NCI-H2107 treated with DMSO at 0.1 percent for 48 hours (cell line): ENCODE results near the gene LHFPL5.

ENCODE experiments used
- DNase-seq: peaks from one replicate; lab custom pipeline; 2025; ENCODE audit not compliant: unreplicated experiment; lab: John Stamatoyannopoulos, UW

LHFPL5 gene

GRCh38 chr6:35790683-35791082, 14.5 kb upstream of the LHFPL5 start:
- DNase-seq, result no peak

GRCh38 chr6:35794536-35795452, 10.4 kb upstream of the LHFPL5 start:
- DNase-seq, result no peak

- DNase-seq, result no peak
Measured at GRCh38 chr6:35795453-35796071, 9.6 kb upstream of the LHFPL5 start.

GRCh38 chr6:35796236-35796635, 8.9 kb upstream of the LHFPL5 start:
- DNase-seq, result no peak

- no peak for DNase-seq
Measured at GRCh38 chr6:35797837-35798526, 7.2 kb upstream of the LHFPL5 start.

- DNase-seq, result no peak
Measured at GRCh38 chr6:35798706-35799105, 6.4 kb upstream of the LHFPL5 start.

- no peak for DNase-seq
Measured at GRCh38 chr6:35801148-35801547, 4.0 kb upstream of the LHFPL5 start.

- peak; percentile 82 for DNase-seq
Measured at GRCh38 chr6:35808688-35809087, 3.5 kb downstream of the LHFPL5 start.

- no peak for DNase-seq
Measured at GRCh38 chr6:35809809-35810208, 4.7 kb downstream of the LHFPL5 start.

- no peak for DNase-seq
Measured at GRCh38 chr6:35810971-35811698, 6.0 kb downstream of the LHFPL5 start.

- no peak for DNase-seq
Measured at GRCh38 chr6:35811699-35811995, 6.5 kb downstream of the LHFPL5 start.

GRCh38 chr6:35817515-35817914, 12.4 kb downstream of the LHFPL5 start:
- no peak for DNase-seq

- DNase-seq, result no peak
Measured at GRCh38 chr6:35823601-35824000, 18.4 kb downstream of the LHFPL5 start.

GRCh38 chr6:35824552-35825192, 19.5 kb downstream of the LHFPL5 start:
- DNase-seq, result no peak

- DNase-seq, result no peak
Measured at GRCh38 chr6:35829306-35829705, 24.2 kb downstream of the LHFPL5 start.

GRCh38 chr6:35831257-35832007, 26.3 kb downstream of the LHFPL5 start:
- no peak for DNase-seq

- no peak for DNase-seq
Measured at GRCh38 chr6:35833536-35833935, 28.4 kb downstream of the LHFPL5 start.

- no peak for DNase-seq
Measured at GRCh38 chr6:35839019-35839418, 33.9 kb downstream of the LHFPL5 start.

GRCh38 chr6:35842381-35842780, 37.2 kb downstream of the LHFPL5 start:
- no peak for DNase-seq

- no peak for DNase-seq
Measured at GRCh38 chr6:35844290-35844689, 39.1 kb downstream of the LHFPL5 start.
